ENCODE data around the gene DNAI2.

DNA sequence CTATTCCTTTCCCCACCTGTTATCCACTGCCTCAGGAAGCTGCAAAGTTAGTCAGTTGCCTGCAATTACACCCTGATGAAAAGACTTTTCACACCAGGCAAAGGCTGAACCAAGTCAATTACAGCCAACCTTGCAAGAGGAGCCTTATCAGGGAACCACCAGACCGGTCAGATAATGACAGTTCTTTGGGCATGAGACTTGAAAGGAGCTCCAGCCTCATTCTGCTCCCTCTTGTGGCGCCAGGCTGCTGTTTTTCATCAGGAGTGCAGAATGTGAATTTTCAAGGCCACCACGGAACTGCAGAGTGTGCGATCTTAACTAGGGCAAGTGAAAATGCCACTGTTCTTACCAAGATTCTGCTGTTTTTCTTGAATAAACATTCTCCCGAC, 22.5 kb downstream of the DNAI2 start:
- TF ChIP-seq, protein P1, sequence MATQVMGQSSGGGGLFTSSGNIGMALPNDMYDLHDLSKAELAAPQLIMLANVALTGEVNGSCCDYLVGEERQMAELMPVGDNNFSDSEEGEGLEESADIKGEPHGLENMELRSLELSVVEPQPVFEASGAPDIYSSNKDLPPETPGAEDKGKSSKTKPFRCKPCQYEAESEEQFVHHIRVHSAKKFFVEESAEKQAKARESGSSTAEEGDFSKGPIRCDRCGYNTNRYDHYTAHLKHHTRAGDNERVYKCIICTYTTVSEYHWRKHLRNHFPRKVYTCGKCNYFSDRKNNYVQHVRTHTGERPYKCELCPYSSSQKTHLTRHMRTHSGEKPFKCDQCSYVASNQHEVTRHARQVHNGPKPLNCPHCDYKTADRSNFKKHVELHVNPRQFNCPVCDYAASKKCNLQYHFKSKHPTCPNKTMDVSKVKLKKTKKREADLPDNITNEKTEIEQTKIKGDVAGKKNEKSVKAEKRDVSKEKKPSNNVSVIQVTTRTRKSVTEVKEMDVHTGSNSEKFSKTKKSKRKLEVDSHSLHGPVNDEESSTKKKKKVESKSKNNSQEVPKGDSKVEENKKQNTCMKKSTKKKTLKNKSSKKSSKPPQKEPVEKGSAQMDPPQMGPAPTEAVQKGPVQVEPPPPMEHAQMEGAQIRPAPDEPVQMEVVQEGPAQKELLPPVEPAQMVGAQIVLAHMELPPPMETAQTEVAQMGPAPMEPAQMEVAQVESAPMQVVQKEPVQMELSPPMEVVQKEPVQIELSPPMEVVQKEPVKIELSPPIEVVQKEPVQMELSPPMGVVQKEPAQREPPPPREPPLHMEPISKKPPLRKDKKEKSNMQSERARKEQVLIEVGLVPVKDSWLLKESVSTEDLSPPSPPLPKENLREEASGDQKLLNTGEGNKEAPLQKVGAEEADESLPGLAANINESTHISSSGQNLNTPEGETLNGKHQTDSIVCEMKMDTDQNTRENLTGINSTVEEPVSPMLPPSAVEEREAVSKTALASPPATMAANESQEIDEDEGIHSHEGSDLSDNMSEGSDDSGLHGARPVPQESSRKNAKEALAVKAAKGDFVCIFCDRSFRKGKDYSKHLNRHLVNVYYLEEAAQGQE (IDR thresholded peaks at IDR 0.05; ENCODE audit: low read depth, low read length): no peak
- TF ChIP-seq, protein P2, sequence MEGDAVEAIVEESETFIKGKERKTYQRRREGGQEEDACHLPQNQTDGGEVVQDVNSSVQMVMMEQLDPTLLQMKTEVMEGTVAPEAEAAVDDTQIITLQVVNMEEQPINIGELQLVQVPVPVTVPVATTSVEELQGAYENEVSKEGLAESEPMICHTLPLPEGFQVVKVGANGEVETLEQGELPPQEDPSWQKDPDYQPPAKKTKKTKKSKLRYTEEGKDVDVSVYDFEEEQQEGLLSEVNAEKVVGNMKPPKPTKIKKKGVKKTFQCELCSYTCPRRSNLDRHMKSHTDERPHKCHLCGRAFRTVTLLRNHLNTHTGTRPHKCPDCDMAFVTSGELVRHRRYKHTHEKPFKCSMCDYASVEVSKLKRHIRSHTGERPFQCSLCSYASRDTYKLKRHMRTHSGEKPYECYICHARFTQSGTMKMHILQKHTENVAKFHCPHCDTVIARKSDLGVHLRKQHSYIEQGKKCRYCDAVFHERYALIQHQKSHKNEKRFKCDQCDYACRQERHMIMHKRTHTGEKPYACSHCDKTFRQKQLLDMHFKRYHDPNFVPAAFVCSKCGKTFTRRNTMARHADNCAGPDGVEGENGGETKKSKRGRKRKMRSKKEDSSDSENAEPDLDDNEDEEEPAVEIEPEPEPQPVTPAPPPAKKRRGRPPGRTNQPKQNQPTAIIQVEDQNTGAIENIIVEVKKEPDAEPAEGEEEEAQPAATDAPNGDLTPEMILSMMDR (IDR thresholded peaks at IDR 0.05): peak; percentile 16; the same call in 1 of the 2 replicates
- TF ChIP-seq SMC3 (IDR thresholded peaks at IDR 0.05; ENCODE audit: low read depth, low read length): peak; percentile 75; the same call in 1 of the 2 replicates
- peak; percentile 76 for TF ChIP-seq RAD21 (IDR thresholded peaks at IDR 0.05; ENCODE audit: low read length)
- TF ChIP-seq, protein P3, sequence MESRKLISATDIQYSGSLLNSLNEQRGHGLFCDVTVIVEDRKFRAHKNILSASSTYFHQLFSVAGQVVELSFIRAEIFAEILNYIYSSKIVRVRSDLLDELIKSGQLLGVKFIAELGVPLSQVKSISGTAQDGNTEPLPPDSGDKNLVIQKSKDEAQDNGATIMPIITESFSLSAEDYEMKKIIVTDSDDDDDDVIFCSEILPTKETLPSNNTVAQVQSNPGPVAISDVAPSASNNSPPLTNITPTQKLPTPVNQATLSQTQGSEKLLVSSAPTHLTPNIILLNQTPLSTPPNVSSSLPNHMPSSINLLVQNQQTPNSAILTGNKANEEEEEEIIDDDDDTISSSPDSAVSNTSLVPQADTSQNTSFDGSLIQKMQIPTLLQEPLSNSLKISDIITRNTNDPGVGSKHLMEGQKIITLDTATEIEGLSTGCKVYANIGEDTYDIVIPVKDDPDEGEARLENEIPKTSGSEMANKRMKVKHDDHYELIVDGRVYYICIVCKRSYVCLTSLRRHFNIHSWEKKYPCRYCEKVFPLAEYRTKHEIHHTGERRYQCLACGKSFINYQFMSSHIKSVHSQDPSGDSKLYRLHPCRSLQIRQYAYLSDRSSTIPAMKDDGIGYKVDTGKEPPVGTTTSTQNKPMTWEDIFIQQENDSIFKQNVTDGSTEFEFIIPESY (IDR thresholded peaks at IDR 0.05; ENCODE audit: borderline replicate concordance, low read depth): no peak
- TF ChIP-seq, protein P4, sequence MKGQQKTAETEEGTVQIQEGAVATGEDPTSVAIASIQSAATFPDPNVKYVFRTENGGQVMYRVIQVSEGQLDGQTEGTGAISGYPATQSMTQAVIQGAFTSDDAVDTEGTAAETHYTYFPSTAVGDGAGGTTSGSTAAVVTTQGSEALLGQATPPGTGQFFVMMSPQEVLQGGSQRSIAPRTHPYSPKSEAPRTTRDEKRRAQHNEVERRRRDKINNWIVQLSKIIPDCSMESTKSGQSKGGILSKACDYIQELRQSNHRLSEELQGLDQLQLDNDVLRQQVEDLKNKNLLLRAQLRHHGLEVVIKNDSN (IDR thresholded peaks at IDR 0.05; ENCODE audit: borderline replicate concordance, low read depth): no peak
- no peak for TF ChIP-seq EP300 (IDR thresholded peaks at IDR 0.05; ENCODE audit: borderline replicate concordance in 1 of 2, low read depth in 1 of 2, low read length in 1 of 2)
- peak; percentile 66 for TF ChIP-seq GATA2 (CRISPR knock-in tag; IDR thresholded peaks at IDR 0.05)
- TF ChIP-seq CHD2 (IDR thresholded peaks at IDR 0.05; ENCODE audit: low read length, partially characterized antibody): no peak
- no peak for TF ChIP-seq POLR2AphosphoS5 (IDR thresholded peaks at IDR 0.05; ENCODE audit: low read depth, low read length)
- TF ChIP-seq, protein P5, sequence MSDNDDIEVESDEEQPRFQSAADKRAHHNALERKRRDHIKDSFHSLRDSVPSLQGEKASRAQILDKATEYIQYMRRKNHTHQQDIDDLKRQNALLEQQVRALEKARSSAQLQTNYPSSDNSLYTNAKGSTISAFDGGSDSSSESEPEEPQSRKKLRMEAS (IDR thresholded peaks at IDR 0.05; ENCODE audit: low read depth): no peak
- TF ChIP-seq EZH2phosphoT487 (IDR thresholded peaks at IDR 0.05; ENCODE audit: borderline replicate concordance, low read depth): no peak
- no peak for TF ChIP-seq TAF1 (IDR thresholded peaks at IDR 0.05; ENCODE audit: borderline replicate concordance, low read depth, low read length)

Data from SK-N-SH (cell line).